Endothelial cell of umbilical vein (primary cell): ENCODE measurements around the gene MRPL9. TPM values are rescaled to one million over a fixed set of nuclear protein-coding genes. Genes with fewer than 3 reads are reported as not detected.
"Not testable (repeated sequence)": the region's sequence is repeated elsewhere in the genome, so short reads cannot be mapped to it uniquely, and the experiment has no call there.

Experiments
- BruUV-seq: library from RNA; stranded (reverse); fragments of 400-500 nt; replicated peaks from 2 replicates; lab custom pipeline; 2021; lab: Mats Ljungman, UMichigan
- CTCF ChIA-PET: fragments of 300-600, 350-600 bp; sonication (Branson Sonifier 250); formaldehyde crosslinking; loops from one replicate; lab custom pipeline; 2021; ENCODE audit warnings: antibody characterized with exemption, inconsistent platforms; lab: Charles Lee
- POLR2A ChIA-PET: fragments of 300-600, 350-600 bp; sonication (Branson Sonifier 250); formaldehyde crosslinking; loops from one replicate; lab custom pipeline; 2021; ENCODE audit warnings: antibody characterized with exemption, inconsistent platforms; lab: Charles Lee
- DNase-seq: peaks from one replicate; pipeline ENCODE4 v3.0.0-alpha.2; 2011; ENCODE audit warnings: low read depth, low spot score
- FAIRE-seq: peaks from 2 replicates; lab custom pipeline; 2011; peaks lifted over from hg19 to GRCh38; lab: Jason Lieb, UNC
- H2AFZ ChIP-seq: 2 replicates; pipeline ENCODE4 v1.6.0; 2012; ENCODE audit warnings: low read depth, low read length, control low read depth, inconsistent platforms
- H3K27ac ChIP-seq: 2 replicates; pipeline ENCODE4 v1.5.1; 2011; ENCODE audit warnings: low read depth, mild to moderate bottlenecking, control low read depth, low read length, moderate library complexity; ENCODE audit not compliant: insufficient read depth
- H3K27me3 ChIP-seq, 2 experiments: 2 replicates each; pipeline versions ENCODE4 v1.6.0 to v1.6.1; 2011; ENCODE audit warnings: low read length in 2 of 2, mixed read lengths in 1 of 2; ENCODE audit not compliant: control insufficient read depth in 2 of 2, insufficient read depth in 2 of 2
- H3K36me3 ChIP-seq, 2 experiments: 2 replicates in 1 of 2; 3 replicates in 1 of 2; pipeline ENCODE4 v1.5.1; 2011; ENCODE audit warnings: low read length in 2 of 2, mild to moderate bottlenecking in 1 of 2, moderate library complexity in 1 of 2; ENCODE audit not compliant: control insufficient read depth in 2 of 2, insufficient read depth in 2 of 2; ENCODE audit errors: extremely low read depth in 1 of 2
- H3K4me1 ChIP-seq: 3 replicates; pipeline ENCODE4 v1.5.1; 2011; ENCODE audit warnings: mild to moderate bottlenecking, low read length; ENCODE audit not compliant: control insufficient read depth, insufficient read depth; ENCODE audit errors: extremely low read depth
- H3K4me2 ChIP-seq: 2 replicates; pipeline ENCODE4 v1.6.1; 2011; ENCODE audit warnings: low read length, control low read depth, mixed read lengths; ENCODE audit not compliant: insufficient read depth
- H3K4me3 ChIP-seq, 3 experiments: fragments of 200-600 bp in 1 of 3; sonication (generic), shearing (Covaris generic) in 1 of 3; replicated peaks in 1 of 3; 2 replicates each; pipeline ENCODE4 v1.5.1; 2011 to 2016; ENCODE audit warnings: control low read depth in 3 of 3, low read length in 3 of 3, mild to moderate bottlenecking in 2 of 3, inconsistent platforms in 1 of 3, low read depth in 1 of 3, moderate library complexity in 1 of 3; ENCODE audit not compliant: insufficient read depth in 1 of 3
- H3K79me2 ChIP-seq: 2 replicates; pipeline ENCODE4 v1.6.0; 2012; ENCODE audit warnings: low read length, inconsistent platforms; ENCODE audit not compliant: control insufficient read depth, insufficient read depth
- H3K9ac ChIP-seq: replicated peaks from 2 replicates; pipeline ENCODE3; 2011; ENCODE audit warnings: low read length, control low read depth; ENCODE audit not compliant: insufficient read depth; ENCODE audit errors: extremely low read depth
- H3K9me1 ChIP-seq: replicated peaks from 3 replicates; pipeline ENCODE4 v1.6.0; 2011; ENCODE audit warnings: mild to moderate bottlenecking, low read length; ENCODE audit not compliant: control insufficient read depth, insufficient read depth; ENCODE audit errors: extremely low read depth
- H3K9me3 ChIP-seq: replicated peaks from 2 replicates; pipeline ENCODE4 v1.5.1; 2012; ENCODE audit warnings: low read length, inconsistent platforms; ENCODE audit not compliant: control insufficient read depth, insufficient read depth
- H4K20me1 ChIP-seq: replicated peaks from 2 replicates; pipeline ENCODE3; 2011; ENCODE audit warnings: mild to moderate bottlenecking, low read length; ENCODE audit not compliant: control insufficient read depth, insufficient read depth; ENCODE audit errors: extremely low read depth
- MAX ChIP-seq: IDR thresholded peaks from 2 replicates; pipeline ENCODE4 v1.6.1; 2011; ENCODE audit not compliant: insufficient read depth, insufficient read length
- dilution Hi-C: fragments of 300-500 bp; cut with MboI; formaldehyde crosslinking; loops from one replicate; pipeline ENCODE4 v1.15.0; 2019; ENCODE audit warnings: low sequenced_read_pairs; ENCODE audit not compliant: extremely low pct_ligation_motif_present
- intact Hi-C: fragments of 100-400 bp; cut with micrococcal nuclease; formaldehyde crosslinking; loops from one replicate; pipeline ENCODE4 v1.10.0; 2022
- polyA plus RNA-seq, 4 experiments: library from polyadenylated mRNA; depleted of rRNA in 3 of 4; stranded (reverse) in 3 of 4; unstranded in 1 of 4; fragments of >200 nt; gene quantifications; 2 replicates each; pipeline versions ENCODE4 v1.2.1 to v1.2.3, GENCODE V29; 2011 to 2012; ENCODE audit warnings: missing spikeins in 1 of 4
- total RNA-seq: library from RNA; stranded (reverse); gene quantifications from 2 replicates; pipeline ENCODE4 v1.2.3, GENCODE V29; 2021

The MRPL9 gene
- total and polyA plus RNA-seq, 2 donors (not counting 3 experiments of a cell fraction or from before 2014, with no cell fraction given): 79.1 to 112 TPM

GRCh38 chr1:151737026-151737425 is 26.3 kb downstream of the MRPL9 start:
- Histone ChIP-seq H3K4me1 (no peaks in the 10 kb centered on the region), H3K9ac (no peak overlapping the region), H3K27ac (no peak overlapping the region), H4K20me1 (no peaks in the 10 kb centered on the region), H3K9me3 (no peaks in the 10 kb centered on the region), H2AFZ (no peak overlapping the region), H3K36me3 (no peaks in the 10 kb centered on the region), H3K9me1 (no peaks in the 10 kb centered on the region), H3K27me3 (peaks cover 4 to 9% of the 10 kb centered on the region in 2 experiments), H3K4me2 (no peak overlapping the region), H3K79me2 (no peaks in the 10 kb centered on the region), H3K4me3 (no peak overlapping the region)
- TF ChIP-seq MAX: no peak
- intact Hi-C loops: no loop called here
- DNase-seq (no peak), FAIRE-seq (no peak)
- POLR2A ChIA-PET: no interaction called here
- CTCF ChIA-PET: no interaction called here
- dilution Hi-C loops: no loop called here
- no TSS peak for BruUV-seq

- H3K4me2 ChIP-seq, H3K9me1 ChIP-seq, H4K20me1 ChIP-seq, H3K79me2 ChIP-seq, H2AFZ ChIP-seq, H3K4me1 ChIP-seq, FAIRE-seq, H3K27me3 ChIP-seq, POLR2A ChIA-PET, DNase-seq, BruUV-seq, H3K9me3 ChIP-seq, dilution Hi-C loops, H3K27ac ChIP-seq, intact Hi-C loops, H3K9ac ChIP-seq, H3K36me3 ChIP-seq, H3K4me3 ChIP-seq: not testable (repeated sequence)
- CTCF ChIA-PET: interaction anchor here (0.9 to 2.7 kb wide), 23 partner anchors 10 to 433 kb away, joined by 3 to 30 read pairs (median 5); partner anchors contain the start of genes CGN, RIIAD1 and SNX27
Measured at GRCh38 chr1:151733995-151734394, 29.3 kb downstream of the MRPL9 start.
